ENCODE measurements around the gene ARGLU1.

DNA sequence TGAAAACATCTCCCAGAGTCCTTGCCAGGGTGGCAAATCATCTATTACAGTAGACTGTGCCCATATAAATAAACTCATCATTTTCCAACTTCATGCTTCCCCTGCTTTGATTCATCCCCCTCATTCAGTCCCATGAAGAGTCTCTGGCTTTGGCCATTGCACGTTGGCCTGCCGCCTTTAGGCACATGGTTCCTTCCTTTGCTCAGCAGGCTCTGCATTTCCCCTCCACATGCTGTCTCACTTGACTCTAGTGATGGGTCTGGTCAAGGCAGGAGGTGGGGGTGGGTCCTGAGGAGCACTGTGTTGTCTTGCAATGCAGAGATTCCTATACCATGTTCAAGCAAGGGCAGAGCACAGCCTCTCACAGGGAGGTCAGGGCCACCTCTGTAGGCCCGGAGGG, 48.8 kb upstream of the ARGLU1 start:
- TF ChIP-seq CTCF (IDR thresholded peaks at IDR 0.05; ENCODE audit: borderline replicate concordance, extremely low read depth, low read length, poor library complexity, severe bottlenecking) = no peak
- no peak for TF ChIP-seq EZH2 (IDR thresholded peaks at IDR 0.05; ENCODE audit: borderline replicate concordance, low read depth, low read length, severe bottlenecking)

Data from DND-41 (cell line).